SK-N-SH treated with all-trans-retinoic acid at 6 μM for 48 hours (cell line): Measurements from ENCODE around the gene SAMD10.

Source experiments
- POU6F1 ChIP-seq: fragments of 250-450 bp; sonication (Bioruptor Pico); IDR thresholded peaks from 2 replicates; pipeline ENCODE4 v1.8.0; 2021; ENCODE audit warnings: low read depth, mild to moderate bottlenecking, moderate library complexity, borderline replicate concordance
- TOX ChIP-seq: fragments of 250-450 bp; sonication (Bioruptor Pico); IDR thresholded peaks from 2 replicates; pipeline ENCODE4 v1.8.0; 2021; ENCODE audit warnings: mild to moderate bottlenecking, moderate library complexity, borderline replicate concordance
- ZC3H10 ChIP-seq: fragments of 250-450 bp; sonication (Bioruptor Pico); IDR thresholded peaks from 2 replicates; pipeline ENCODE4 v1.5.1; 2021; ENCODE audit warnings: mild to moderate bottlenecking, moderate library complexity
- ZFP3 ChIP-seq: fragments of 250-450 bp; sonication (Bioruptor Pico); IDR thresholded peaks from 2 replicates; pipeline ENCODE4 v1.5.0; 2020; ENCODE audit warnings: mild to moderate bottlenecking, moderate library complexity
- ZFP30 ChIP-seq: fragments of 450-650 bp; formaldehyde crosslinking; IDR thresholded peaks from 2 replicates; pipeline ENCODE4 v1.5.0; 2022; ENCODE audit warnings: mild to moderate bottlenecking, moderate library complexity
- ZNF565 ChIP-seq: fragments of 450-650 bp; formaldehyde crosslinking; conservative IDR thresholded peaks from 2 replicates; pipeline ENCODE4 v1.5.0; 2020; ENCODE audit warnings: low read depth, mild to moderate bottlenecking, moderate library complexity
- TF ChIP-seq, protein P1 (sequence below): fragments of 250-450 bp; sonication (Bioruptor Pico); IDR thresholded peaks from 2 replicates; pipeline ENCODE4 v1.8.0; 2020; ENCODE audit warnings: mild to moderate bottlenecking, moderate library complexity, borderline replicate concordance
- TF ChIP-seq, protein P2 (sequence below): fragments of 250-450 bp; sonication (Bioruptor Pico); IDR thresholded peaks from 2 replicates; pipeline ENCODE4 v1.5.1; 2020; ENCODE audit warnings: low read depth, mild to moderate bottlenecking, moderate library complexity

GRCh38 chr20:63973636-63974401 is 5.6 kb downstream of the SAMD10 start:
- TF ChIP-seq ZNF565 (no peak), POU6F1 (CRISPR knock-in tag) (no peak), ZC3H10 (CRISPR knock-in tag) (no peak), ZFP3 (CRISPR knock-in tag) (no peak), ZFP30 (CRISPR knock-in tag) (no peak), TOX (CRISPR knock-in tag) (no peak)
- TF ChIP-seq, protein P1, sequence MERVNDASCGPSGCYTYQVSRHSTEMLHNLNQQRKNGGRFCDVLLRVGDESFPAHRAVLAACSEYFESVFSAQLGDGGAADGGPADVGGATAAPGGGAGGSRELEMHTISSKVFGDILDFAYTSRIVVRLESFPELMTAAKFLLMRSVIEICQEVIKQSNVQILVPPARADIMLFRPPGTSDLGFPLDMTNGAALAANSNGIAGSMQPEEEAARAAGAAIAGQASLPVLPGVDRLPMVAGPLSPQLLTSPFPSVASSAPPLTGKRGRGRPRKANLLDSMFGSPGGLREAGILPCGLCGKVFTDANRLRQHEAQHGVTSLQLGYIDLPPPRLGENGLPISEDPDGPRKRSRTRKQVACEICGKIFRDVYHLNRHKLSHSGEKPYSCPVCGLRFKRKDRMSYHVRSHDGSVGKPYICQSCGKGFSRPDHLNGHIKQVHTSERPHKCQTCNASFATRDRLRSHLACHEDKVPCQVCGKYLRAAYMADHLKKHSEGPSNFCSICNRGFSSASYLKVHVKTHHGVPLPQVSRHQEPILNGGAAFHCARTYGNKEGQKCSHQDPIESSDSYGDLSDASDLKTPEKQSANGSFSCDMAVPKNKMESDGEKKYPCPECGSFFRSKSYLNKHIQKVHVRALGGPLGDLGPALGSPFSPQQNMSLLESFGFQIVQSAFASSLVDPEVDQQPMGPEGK (CRISPR knock-in tag) = no peak
- TF ChIP-seq, protein P2, sequence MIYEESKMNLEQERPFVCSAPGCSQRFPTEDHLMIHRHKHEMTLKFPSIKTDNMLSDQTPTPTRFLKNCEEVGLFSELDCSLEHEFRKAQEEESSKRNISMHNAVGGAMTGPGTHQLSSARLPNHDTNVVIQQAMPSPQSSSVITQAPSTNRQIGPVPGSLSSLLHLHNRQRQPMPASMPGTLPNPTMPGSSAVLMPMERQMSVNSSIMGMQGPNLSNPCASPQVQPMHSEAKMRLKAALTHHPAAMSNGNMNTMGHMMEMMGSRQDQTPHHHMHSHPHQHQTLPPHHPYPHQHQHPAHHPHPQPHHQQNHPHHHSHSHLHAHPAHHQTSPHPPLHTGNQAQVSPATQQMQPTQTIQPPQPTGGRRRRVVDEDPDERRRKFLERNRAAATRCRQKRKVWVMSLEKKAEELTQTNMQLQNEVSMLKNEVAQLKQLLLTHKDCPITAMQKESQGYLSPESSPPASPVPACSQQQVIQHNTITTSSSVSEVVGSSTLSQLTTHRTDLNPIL (CRISPR knock-in tag) = no peak
